ENCODE measurements around the gene EBF3.
"Not testable (repeated sequence)": the region's sequence is repeated elsewhere in the genome, so short reads cannot be mapped to it uniquely, and the experiment has no call there.

DNA sequence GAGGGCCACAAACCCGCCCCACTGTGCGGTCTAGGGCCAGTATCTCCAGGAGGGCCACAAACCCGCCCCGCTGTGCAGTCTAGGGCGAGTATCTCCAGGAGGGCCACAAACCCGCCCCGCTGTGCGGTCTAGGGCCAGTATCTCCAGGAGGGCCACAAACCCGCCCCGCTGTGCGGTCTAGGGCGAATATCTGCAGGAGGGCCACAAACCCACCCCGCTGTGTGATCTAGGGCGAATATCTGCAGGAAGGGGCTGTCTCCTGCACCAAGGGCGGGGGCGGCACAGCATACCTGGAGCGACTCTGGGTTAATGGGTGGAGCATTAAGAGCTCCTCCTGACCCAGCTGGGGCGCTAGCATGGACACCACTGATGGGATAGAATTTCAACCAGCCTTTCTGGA, 43.9 kb downstream of the EBF3 start:
- TF ChIP-seq, protein P1, sequence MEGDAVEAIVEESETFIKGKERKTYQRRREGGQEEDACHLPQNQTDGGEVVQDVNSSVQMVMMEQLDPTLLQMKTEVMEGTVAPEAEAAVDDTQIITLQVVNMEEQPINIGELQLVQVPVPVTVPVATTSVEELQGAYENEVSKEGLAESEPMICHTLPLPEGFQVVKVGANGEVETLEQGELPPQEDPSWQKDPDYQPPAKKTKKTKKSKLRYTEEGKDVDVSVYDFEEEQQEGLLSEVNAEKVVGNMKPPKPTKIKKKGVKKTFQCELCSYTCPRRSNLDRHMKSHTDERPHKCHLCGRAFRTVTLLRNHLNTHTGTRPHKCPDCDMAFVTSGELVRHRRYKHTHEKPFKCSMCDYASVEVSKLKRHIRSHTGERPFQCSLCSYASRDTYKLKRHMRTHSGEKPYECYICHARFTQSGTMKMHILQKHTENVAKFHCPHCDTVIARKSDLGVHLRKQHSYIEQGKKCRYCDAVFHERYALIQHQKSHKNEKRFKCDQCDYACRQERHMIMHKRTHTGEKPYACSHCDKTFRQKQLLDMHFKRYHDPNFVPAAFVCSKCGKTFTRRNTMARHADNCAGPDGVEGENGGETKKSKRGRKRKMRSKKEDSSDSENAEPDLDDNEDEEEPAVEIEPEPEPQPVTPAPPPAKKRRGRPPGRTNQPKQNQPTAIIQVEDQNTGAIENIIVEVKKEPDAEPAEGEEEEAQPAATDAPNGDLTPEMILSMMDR (IDR thresholded peaks at IDR 0.05) = not testable (repeated sequence)
- not testable (repeated sequence) for TF ChIP-seq POLR2AphosphoS5, EP300 (IDR thresholded peaks at IDR 0.05)

Data from sigmoid colon (tissue), 4 donors.